Astrocyte of the spinal cord (primary cell): ENCODE data around the gene OR51B4.
"Not testable (repeated sequence)": the region's sequence is repeated elsewhere in the genome, so short reads cannot be mapped to it uniquely, and the experiment has no call there.

ENCODE experiments used
- DNase-seq: peaks from one replicate; pipeline ENCODE4 v3.0.0; 2011; ENCODE audit warnings: low read depth, low spot score
- H3K4me3 ChIP-seq: 2 replicates; pipeline ENCODE4 v1.5.1; 2011; ENCODE audit warnings: low read depth, mild to moderate bottlenecking, low read length, moderate library complexity
- in situ Hi-C: cut with HindIII; loops from 2 replicates; pipeline ENCODE4 v1.10.0; 2017; ENCODE audit warnings: low sequenced_read_pairs
- TF ChIP-seq, protein P1 (sequence below): IDR thresholded peaks from 2 replicates; pipeline ENCODE4 v1.5.1; 2012; ENCODE audit warnings: low read depth, mild to moderate bottlenecking, low read length, inconsistent platforms

OR51B4 gene

GRCh38 chr11:5267033-5267563 lies 34.6 kb downstream of the OR51B4 start:
- in situ Hi-C loops, result no loop called here
- TF ChIP-seq, protein P1, sequence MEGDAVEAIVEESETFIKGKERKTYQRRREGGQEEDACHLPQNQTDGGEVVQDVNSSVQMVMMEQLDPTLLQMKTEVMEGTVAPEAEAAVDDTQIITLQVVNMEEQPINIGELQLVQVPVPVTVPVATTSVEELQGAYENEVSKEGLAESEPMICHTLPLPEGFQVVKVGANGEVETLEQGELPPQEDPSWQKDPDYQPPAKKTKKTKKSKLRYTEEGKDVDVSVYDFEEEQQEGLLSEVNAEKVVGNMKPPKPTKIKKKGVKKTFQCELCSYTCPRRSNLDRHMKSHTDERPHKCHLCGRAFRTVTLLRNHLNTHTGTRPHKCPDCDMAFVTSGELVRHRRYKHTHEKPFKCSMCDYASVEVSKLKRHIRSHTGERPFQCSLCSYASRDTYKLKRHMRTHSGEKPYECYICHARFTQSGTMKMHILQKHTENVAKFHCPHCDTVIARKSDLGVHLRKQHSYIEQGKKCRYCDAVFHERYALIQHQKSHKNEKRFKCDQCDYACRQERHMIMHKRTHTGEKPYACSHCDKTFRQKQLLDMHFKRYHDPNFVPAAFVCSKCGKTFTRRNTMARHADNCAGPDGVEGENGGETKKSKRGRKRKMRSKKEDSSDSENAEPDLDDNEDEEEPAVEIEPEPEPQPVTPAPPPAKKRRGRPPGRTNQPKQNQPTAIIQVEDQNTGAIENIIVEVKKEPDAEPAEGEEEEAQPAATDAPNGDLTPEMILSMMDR, result no peak
- no peak overlapping the region for H3K4me3 ChIP-seq
- no peak for DNase-seq

DNA sequence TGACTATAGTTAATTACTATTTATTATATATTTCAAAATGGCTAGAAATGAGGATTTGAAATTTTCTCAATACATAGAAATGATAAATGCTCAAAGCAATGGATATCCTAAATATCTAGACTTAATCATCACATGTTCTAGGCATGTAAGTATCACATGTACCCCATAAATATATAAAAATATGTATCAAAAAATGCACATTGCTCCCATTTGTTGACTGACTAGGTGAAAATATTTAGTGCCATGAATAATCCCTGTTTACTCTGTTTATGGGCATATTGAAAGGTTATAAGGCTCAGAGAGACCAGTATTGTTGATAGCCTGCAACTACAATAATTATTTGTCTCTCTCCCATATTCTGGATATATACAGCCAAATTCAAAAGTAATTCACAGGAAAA lies 35.1 kb downstream of the OR51B4 start:
- H3K4me3 ChIP-seq, result no peak overlapping the region
- no peak for DNase-seq
- in situ Hi-C loops, result no loop called here
- TF ChIP-seq, protein P1, result no peak

DNA sequence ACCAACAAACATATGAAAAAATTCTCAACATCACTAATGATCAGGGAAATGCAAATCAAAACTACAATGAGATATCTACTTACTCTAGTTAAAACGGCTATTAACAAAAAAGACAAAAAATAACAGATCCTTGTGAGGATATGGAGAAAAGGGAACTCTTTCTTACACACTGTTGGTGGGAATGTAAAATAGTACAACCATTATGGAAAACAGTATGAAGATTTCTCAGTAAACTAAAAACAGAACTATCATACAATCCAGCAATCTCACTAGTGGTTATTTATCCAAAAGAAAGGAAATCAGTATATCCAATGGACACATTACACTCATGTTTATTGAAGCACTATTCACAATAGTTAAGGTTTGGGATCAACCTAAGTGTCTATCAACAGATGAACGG lies 35.9 kb downstream of the OR51B4 start:
- TF ChIP-seq, protein P1, result no peak
- no peak overlapping the region for H3K4me3 ChIP-seq
- in situ Hi-C loops, result no loop called here
- no peak for DNase-seq

DNA sequence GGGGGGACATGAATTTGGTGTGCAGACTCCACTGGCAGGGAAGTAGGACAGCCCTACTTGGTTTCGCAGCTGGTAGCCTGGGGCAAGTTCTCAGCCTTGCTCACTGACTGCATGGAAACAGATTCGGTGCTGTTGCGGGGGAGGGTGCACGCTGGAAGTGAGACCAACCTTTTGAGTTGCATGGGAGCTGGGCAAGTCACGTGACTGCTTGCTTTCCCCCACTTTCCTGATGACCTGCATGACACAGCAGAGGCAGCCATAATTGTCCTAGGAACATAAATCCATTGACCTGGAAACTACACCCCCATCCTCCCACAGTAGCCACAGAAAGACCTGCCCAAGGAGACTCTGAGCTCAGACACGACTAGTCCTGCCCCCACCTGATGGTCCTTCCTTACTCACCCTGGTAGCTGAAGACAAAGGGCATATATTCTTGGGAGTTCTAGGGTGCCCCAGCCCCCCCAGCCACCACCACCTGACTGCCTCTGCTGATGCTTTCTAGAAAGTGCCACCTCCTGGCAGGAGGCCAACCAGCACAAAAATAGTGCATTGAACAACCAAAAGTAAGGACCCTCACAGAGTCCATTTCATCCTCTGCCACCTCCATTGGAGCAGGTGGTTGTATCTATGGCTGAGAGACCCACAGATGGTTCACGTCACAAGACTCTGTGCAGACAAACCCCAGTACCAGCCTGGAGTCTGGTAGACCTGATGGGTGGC lies 43.0 kb downstream of the OR51B4 start:
- no peak overlapping the region for H3K4me3 ChIP-seq
- no peak for DNase-seq
- TF ChIP-seq, protein P1, result no peak
- in situ Hi-C loops, result no loop called here

- H3K4me3 ChIP-seq, result no peak overlapping the region
- in situ Hi-C loops, result no loop called here
- TF ChIP-seq, protein P1, result no peak
- DNase-seq, result no peak
Observed at GRCh38 chr11:5257296-5257695, 44.5 kb downstream of the OR51B4 start.

- in situ Hi-C loops, H3K4me3 ChIP-seq, DNase-seq: not testable (repeated sequence)
Observed at GRCh38 chr11:5254646-5255413, 46.9 kb downstream of the OR51B4 start, which contains the start of gene HBG2. TSS of gene HBG2 (minus strand) at chr11:5254781. CDS start at chr11:5254728, 53 bp downstream.

DNA sequence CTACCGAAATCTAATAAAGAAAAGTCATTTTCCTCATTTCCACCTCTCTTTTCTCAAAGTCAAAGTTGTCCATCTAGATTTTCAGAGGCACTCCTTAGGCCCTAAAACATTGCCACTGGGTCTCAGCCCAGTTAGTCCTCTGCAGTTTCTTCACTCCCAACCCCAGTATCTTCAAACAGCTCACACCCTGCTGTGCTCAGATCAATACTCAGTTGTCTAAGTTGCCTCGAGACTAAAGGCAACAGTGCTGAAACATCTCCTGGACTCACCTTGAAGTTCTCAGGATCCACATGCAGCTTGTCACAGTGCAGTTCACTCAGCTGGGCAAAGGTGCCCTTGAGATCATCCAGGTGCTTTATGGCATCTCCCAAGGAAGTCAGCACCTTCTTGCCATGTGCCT lies 47.7 kb downstream of the OR51B4 start:
- in situ Hi-C loops, H3K4me3 ChIP-seq: not testable (repeated sequence)

GRCh38 chr11:5253440-5253839 lies 48.3 kb downstream of the OR51B4 start:
- in situ Hi-C loops, DNase-seq, H3K4me3 ChIP-seq: not testable (repeated sequence)

More for the DNA sequence above, 47.7 kb downstream of the OR51B4 start:
- not testable (repeated sequence) for DNase-seq
